MM.1S (cell line): Measurements from ENCODE around the gene MOB2.

Experiments used
- CTCF ChIP-seq: fragments of 300-600 bp; sonication (generic); IDR thresholded peaks from 2 replicates; pipeline ENCODE4 v1.5.1; 2016; ENCODE audit warnings: antibody characterized with exemption, low read length, mixed read lengths
- EZH2 ChIP-seq: fragments of 300-600 bp; sonication (generic); optimal IDR thresholded peaks from 2 replicates; pipeline ENCODE3; 2017; ENCODE audit warnings: low read depth, mild to moderate bottlenecking, antibody characterized with exemption, low read length, mixed read lengths
- EZH2phosphoT487 ChIP-seq: fragments of 300-600 bp; sonication (generic); IDR thresholded peaks from 2 replicates; pipeline ENCODE4 v1.6.1; 2018; ENCODE audit warnings: antibody characterized with exemption, low read length

GRCh38 chr11:1496761-1497095 lies 10.1 kb upstream of the MOB2 start:
- no peak for TF ChIP-seq CTCF
- no peak for TF ChIP-seq EZH2
- TF ChIP-seq EZH2phosphoT487, result no peak
